ENCODE measurements around the gene FRMPD1. TPM values are rescaled to one million over a fixed set of nuclear protein-coding genes. Genes with fewer than 3 reads are reported as not detected.
A peak's percentile ranks its signal among the peaks of the same experiment; 100 is the strongest.

The FRMPD1 gene
- total and polyA plus RNA-seq, 2 of the 13 experiments (the other 11 are each of a cell fraction or from before 2014, with no cell fraction given) = not detected

DNA sequence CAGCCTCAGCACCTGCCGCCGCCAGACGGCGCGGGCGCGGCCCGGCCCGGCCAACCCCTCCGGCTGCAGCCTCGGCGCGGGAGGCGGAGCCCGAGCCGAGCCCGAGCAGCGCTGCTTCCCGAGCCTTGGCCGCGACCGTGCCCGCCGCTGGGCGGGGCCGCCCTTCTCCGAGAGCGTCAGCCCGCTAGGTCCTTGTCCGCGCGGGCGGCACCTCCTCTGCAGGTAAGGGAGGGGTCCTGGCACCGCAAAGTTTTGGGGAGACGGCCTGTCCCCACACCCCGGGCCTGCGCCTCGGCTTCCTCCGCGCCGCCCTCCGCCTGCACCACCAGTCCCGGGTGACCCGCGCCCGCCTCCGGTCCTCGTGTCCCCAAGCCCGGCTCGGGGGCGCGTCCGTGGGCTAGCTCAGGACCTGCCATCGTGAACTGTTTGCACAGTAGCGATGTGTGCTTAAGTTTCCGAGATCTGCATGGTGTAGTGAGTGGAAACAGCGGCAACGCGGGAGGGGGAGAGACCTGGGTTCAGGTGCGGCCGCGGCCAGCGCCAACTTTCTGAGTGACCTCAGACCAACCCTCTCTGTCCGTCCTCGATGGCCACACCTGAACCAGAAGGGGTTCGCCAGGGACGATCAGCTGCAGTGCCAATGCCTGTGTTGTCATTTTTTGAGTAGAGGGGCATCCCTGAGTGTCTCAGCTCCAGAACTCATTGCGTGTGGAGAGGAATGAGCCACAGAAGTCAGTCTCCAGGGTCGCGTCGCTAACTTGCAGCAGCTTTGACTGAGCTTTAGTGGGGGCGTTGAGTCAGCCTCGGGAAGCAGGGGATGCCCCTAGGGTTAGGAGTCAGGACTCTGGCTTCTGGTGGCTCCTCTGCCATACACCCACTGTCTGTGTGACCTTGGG is at the start of gene FRMPD1 (continued):
- TF ChIP-seq, protein P1, sequence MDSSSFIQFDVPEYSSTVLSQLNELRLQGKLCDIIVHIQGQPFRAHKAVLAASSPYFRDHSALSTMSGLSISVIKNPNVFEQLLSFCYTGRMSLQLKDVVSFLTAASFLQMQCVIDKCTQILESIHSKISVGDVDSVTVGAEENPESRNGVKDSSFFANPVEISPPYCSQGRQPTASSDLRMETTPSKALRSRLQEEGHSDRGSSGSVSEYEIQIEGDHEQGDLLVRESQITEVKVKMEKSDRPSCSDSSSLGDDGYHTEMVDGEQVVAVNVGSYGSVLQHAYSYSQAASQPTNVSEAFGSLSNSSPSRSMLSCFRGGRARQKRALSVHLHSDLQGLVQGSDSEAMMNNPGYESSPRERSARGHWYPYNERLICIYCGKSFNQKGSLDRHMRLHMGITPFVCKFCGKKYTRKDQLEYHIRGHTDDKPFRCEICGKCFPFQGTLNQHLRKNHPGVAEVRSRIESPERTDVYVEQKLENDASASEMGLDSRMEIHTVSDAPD (CRISPR knock-in tag; IDR thresholded peaks at IDR 0.05) = no peak
- TF ChIP-seq TBX2 (CRISPR knock-in tag; IDR thresholded peaks at IDR 0.05; ENCODE audit: borderline replicate concordance) (peak; percentile 30; the same call in 1 of the 2 replicates), RXRA (CRISPR knock-in tag; IDR thresholded peaks at IDR 0.05) (peak; percentile 22; the same call in 1 of the 2 replicates), ZNF496 (CRISPR knock-in tag; IDR thresholded peaks at IDR 0.05; ENCODE audit: insufficient replicate concordance) (no peak), HNF4G (IDR thresholded peaks at IDR 0.05; ENCODE audit: borderline replicate concordance, low read depth, low read length) (no peak), HNF4G (CRISPR knock-in tag; IDR thresholded peaks at IDR 0.05; ENCODE audit: borderline replicate concordance, low read depth) (0 out of 2 replicates have a peak, but pooled peaks have one; percentile 18), ZNF816 (CRISPR knock-in tag; IDR thresholded peaks at IDR 0.05; ENCODE audit: borderline replicate concordance) (no peak), KDM3A (CRISPR knock-in tag; IDR thresholded peaks at IDR 0.05; ENCODE audit: low read depth) (no peak), ZNF776 (CRISPR knock-in tag; IDR thresholded peaks at IDR 0.05) (no peak), ZNF543 (CRISPR knock-in tag; IDR thresholded peaks at IDR 0.05) (no peak), FOXM1 (CRISPR knock-in tag; IDR thresholded peaks at IDR 0.05) (no peak), SP140L (CRISPR knock-in tag; IDR thresholded peaks at IDR 0.05; ENCODE audit: borderline replicate concordance) (no peak), ISL2 (CRISPR knock-in tag; IDR thresholded peaks at IDR 0.05) (0 out of 2 replicates have a peak, but pooled peaks have one; percentile 15)
- TF ChIP-seq, protein P2, sequence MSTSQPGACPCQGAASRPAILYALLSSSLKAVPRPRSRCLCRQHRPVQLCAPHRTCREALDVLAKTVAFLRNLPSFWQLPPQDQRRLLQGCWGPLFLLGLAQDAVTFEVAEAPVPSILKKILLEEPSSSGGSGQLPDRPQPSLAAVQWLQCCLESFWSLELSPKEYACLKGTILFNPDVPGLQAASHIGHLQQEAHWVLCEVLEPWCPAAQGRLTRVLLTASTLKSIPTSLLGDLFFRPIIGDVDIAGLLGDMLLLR (CRISPR knock-in tag; IDR thresholded peaks at IDR 0.05) = no peak
- TF ChIP-seq, protein P3, sequence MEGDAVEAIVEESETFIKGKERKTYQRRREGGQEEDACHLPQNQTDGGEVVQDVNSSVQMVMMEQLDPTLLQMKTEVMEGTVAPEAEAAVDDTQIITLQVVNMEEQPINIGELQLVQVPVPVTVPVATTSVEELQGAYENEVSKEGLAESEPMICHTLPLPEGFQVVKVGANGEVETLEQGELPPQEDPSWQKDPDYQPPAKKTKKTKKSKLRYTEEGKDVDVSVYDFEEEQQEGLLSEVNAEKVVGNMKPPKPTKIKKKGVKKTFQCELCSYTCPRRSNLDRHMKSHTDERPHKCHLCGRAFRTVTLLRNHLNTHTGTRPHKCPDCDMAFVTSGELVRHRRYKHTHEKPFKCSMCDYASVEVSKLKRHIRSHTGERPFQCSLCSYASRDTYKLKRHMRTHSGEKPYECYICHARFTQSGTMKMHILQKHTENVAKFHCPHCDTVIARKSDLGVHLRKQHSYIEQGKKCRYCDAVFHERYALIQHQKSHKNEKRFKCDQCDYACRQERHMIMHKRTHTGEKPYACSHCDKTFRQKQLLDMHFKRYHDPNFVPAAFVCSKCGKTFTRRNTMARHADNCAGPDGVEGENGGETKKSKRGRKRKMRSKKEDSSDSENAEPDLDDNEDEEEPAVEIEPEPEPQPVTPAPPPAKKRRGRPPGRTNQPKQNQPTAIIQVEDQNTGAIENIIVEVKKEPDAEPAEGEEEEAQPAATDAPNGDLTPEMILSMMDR (CRISPR knock-in tag; IDR thresholded peaks at IDR 0.05) = 0 out of 2 replicates have a peak, but pooled peaks have one; percentile 7
- TF ChIP-seq, protein P4, sequence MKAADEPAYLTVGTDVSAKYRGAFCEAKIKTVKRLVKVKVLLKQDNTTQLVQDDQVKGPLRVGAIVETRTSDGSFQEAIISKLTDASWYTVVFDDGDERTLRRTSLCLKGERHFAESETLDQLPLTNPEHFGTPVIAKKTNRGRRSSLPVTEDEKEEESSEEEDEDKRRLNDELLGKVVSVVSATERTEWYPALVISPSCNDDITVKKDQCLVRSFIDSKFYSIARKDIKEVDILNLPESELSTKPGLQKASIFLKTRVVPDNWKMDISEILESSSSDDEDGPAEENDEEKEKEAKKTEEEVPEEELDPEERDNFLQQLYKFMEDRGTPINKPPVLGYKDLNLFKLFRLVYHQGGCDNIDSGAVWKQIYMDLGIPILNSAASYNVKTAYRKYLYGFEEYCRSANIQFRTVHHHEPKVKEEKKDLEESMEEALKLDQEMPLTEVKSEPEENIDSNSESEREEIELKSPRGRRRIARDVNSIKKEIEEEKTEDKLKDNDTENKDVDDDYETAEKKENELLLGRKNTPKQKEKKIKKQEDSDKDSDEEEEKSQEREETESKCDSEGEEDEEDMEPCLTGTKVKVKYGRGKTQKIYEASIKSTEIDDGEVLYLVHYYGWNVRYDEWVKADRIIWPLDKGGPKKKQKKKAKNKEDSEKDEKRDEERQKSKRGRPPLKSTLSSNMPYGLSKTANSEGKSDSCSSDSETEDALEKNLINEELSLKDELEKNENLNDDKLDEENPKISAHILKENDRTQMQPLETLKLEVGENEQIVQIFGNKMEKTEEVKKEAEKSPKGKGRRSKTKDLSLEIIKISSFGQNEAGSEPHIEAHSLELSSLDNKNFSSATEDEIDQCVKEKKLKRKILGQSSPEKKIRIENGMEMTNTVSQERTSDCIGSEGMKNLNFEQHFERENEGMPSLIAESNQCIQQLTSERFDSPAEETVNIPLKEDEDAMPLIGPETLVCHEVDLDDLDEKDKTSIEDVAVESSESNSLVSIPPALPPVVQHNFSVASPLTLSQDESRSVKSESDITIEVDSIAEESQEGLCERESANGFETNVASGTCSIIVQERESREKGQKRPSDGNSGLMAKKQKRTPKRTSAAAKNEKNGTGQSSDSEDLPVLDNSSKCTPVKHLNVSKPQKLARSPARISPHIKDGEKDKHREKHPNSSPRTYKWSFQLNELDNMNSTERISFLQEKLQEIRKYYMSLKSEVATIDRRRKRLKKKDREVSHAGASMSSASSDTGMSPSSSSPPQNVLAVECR (CRISPR knock-in tag; IDR thresholded peaks at IDR 0.05; ENCODE audit: borderline replicate concordance) = peak; percentile 27; the same call in 1 of the 2 replicates
- TF ChIP-seq, protein P5, sequence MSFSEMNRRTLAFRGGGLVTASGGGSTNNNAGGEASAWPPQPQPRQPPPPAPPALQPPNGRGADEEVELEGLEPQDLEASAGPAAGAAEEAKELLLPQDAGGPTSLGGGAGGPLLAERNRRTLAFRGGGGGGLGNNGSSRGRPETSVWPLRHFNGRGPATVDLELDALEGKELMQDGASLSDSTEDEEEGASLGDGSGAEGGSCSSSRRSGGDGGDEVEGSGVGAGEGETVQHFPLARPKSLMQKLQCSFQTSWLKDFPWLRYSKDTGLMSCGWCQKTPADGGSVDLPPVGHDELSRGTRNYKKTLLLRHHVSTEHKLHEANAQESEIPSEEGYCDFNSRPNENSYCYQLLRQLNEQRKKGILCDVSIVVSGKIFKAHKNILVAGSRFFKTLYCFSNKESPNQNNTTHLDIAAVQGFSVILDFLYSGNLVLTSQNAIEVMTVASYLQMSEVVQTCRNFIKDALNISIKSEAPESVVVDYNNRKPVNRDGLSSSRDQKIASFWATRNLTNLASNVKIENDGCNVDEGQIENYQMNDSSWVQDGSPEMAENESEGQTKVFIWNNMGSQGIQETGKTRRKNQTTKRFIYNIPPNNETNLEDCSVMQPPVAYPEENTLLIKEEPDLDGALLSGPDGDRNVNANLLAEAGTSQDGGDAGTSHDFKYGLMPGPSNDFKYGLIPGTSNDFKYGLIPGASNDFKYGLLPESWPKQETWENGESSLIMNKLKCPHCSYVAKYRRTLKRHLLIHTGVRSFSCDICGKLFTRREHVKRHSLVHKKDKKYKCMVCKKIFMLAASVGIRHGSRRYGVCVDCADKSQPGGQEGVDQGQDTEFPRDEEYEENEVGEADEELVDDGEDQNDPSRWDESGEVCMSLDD (CRISPR knock-in tag; IDR thresholded peaks at IDR 0.05; ENCODE audit: borderline replicate concordance) = no peak

Measured in HepG2 (cell line).